GM19193 (cell line): ENCODE data around the gene TSSC4.

Source experiments
- POLR2A ChIP-seq: IDR thresholded peaks from 4 replicates; pipeline ENCODE4 v1.6.1; 2011; ENCODE audit not compliant: insufficient read depth, insufficient read length; ENCODE audit errors: extremely low read depth

The TSSC4 gene

DNA sequence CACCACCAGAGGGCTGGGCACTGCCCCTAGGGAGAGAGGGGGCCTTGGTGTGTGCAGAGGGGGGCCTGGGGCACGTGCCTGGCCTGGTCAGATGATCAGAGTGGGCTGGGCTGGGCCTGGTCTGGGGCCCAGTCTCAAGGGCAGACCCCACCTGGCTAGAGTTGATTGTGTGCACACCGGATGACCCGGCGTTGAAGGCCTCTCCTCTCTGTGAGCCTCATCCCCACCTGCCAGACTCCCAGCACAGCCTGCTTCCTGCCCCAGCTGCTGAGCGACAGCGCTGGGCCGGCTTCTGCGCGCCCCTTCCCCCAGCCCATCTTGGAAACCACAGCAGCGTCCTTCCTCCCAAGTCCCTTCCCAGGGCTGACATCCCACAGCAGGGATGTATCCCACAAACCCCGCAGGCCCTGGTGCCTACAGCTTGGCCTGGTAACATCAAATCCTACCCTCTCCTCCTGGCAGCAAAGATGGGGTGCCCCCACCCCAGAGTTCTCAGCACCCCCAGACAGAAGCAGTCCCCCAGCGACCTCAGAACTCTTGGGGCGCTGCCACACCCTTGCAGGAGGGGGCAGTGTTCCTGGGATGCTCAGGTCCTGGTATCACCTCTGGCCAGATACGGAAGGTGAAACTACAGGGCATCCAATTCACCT, 11.0 kb upstream of the TSSC4 start:
- no peak for TF ChIP-seq POLR2A

DNA sequence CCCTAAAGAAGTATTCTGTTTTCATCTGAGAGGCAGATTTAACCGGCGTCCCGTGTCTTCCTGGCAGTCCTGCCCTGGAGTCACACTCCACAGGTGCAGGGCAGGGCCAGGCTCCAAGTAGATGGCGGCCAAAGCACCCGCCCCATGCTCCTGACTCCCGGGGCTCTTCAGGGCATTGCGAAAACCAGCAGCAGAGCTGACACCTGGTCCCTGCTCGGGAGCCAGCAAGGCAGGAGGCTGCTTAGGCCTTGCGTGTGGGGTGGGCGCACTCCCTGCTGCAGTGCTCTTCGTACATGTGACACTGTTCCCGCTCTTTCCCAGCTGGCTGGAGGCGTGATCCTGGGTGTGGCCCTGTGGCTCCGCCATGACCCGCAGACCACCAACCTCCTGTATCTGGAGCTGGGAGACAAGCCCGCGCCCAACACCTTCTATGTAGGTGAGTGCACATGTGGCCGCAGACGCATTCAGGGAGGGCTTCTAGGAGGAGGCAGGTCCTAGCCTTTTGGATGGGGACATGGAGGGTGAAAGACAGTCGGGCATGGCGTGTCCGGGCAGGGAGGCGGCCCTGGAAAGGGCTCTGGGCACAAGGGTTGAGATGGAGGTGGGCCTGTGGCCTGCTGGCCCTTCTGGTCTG, 10.3 kb upstream of the TSSC4 start:
- no peak for TF ChIP-seq POLR2A

DNA sequence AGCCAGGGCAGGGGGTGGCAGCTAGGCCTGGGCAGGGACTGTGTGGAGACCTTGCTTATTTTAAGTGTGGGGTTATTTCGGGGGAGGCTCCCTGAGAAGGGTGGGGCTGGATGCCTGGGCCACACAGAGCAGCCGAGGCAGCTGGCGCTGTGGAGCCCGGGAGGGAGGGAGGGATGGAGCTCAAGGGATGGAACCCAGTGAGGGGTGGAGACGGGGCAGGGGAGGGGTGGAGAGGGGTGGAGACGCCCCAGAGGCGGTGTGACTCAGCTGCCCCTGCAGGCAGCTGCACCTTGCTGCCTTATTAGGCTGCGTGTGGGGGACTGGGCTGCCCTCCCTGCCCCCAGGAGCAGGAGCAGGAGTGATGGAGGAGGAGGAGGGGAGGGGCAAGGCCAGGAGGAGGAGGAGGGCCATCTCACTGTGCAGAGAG, 9.8 kb upstream of the TSSC4 start:
- no peak for TF ChIP-seq POLR2A

DNA sequence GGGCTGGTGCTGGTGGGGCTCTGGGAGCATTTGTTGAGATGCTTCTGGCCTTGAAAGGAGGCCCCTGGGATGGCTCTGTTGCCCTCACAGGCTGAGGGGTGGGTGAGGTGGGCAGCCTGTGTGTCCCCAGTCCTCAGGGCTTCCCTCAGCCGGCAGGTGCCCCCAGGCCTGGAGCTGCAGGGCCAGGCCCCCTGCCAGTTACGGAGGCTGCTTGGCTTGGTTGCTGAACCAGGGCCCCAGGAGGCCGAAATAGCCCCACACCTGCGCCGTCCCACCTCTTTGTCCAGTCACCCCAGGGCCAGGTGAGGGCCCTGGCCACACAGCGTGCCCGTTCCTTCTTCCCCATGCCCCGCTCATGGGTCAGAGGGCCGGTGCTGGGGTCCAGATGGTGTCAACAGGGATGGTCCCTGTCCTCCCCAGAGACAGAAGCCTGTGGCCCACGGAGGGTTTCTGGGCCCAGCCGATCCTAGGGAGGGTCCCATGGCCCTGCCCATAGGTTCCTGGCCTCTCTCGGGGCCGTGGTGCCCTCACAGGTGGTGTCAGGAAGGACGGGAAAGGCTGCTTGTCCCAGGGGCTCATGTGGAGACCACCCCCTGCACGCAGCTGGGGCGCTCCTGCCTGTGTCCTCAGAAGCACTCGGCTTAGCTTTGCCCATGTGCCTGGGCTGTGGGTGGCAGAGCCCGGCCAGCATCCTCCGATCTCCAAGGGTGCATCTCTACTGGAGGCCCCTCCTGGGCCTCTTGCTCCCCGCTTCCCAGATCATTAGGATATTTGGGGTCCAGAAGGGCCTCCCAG, 9.2 kb upstream of the TSSC4 start:
- no peak for TF ChIP-seq POLR2A

DNA sequence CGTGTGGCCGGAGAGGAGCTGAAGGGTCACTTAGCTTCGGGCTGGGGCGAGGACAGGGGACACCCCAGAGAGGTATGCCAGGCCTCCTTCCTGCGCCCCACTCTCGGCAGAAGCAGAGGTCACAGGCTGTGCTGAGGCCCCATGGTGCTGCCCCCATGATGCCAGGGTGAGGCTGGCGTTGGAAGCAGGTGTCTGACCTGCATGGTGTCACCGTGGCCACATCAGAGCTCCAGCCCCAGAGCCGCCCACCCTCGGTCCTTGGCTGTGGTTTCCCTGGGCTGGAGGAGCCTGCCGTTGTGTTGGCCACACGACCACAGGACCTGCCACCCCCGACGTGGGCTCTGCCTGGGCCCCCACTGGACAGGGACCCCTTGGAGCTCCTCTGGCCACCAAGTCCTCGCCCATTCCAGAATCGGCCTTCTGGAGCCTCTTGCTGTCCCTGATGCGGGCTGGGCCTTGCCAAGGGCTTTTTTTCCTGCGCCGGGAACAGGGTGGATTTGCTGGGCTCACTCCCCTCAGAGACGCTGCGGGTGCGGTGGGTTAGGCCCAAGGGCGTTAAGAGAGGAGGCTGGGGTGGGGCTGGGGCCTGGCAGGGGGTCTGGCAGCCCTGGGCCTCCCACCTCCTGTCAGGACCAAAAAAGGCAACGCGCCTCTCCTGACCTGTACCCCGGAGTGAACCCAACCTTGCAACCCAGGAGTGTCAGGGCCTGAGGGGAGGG, 8.2 kb upstream of the TSSC4 start:
- no peak for TF ChIP-seq POLR2A

DNA sequence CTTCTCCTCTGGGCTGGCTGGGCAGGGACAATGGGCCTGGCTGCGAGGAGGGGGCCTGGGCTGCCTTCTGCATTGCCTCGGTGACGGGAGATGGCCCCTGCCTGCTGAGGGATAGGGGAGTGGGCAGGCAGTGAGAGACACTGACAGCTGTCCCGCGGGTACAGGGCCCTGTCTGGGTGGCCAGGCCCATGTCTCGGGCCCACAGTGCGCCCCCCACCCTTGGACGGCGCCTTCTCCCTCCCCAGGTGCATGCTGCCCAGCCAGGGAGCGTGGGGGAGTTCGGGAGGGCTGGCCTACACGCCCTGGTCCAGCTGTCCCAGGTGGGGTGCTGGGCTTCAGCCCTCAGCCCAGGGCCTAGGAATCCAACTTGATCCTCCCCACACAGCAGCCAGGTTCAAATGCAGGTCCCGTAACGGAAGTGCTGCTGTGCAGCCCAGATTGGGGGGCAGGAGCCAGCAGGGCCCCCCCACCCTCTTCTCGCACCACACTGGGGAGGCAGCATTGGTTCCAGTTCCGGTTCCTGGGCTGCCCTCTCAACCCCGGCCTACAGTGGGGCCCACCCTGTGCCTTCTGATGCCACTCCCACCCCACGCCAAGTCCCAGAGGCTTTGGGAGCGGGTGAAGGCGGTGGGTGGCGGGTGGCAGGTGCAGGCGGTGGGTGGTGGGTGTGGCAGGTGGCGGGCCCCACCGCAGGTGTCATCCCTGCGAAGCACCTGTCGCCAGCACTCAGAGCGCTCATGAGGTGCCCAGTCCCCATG, 7.3 kb upstream of the TSSC4 start:
- no peak for TF ChIP-seq POLR2A

DNA sequence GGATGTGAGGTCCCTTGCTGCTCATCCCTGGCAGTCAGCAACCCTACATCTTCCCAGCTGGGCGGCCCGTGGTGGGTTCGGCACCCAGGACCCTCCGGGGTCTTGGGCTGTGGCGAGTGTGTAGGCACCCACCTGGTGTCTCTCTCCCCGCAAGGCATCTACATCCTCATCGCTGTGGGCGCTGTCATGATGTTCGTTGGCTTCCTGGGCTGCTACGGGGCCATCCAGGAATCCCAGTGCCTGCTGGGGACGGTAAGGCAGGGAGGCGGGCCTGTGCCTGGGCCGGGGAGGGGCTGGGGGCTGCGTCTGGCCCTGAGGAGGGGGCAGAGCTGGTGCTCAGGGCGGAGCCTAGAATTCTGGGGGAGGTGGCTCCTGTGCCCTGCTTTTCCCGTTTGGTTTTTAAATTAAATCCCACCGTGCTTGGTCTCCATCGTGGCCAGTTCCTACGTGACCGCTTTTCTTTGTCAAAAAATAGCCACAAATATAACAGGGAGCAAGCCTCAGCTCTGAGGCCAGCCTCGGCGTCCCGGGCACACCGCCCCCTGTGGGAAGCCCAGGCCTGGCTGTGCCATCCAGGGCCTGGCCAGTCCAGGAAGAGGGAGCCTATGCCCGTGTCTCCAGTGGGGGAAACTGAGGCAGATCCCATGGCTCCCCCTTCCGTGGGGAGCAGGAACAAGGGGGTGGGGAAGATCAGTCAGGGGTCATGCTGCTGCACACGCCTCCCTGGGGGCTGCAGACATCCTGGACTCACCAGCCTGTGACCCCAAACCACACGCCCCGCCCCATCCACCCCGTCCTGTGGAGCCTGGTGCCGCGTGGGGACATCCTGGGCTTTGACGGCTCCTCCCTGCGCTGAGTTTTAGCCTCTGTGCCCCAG, 6.4 kb upstream of the TSSC4 start:
- no peak for TF ChIP-seq POLR2A

DNA sequence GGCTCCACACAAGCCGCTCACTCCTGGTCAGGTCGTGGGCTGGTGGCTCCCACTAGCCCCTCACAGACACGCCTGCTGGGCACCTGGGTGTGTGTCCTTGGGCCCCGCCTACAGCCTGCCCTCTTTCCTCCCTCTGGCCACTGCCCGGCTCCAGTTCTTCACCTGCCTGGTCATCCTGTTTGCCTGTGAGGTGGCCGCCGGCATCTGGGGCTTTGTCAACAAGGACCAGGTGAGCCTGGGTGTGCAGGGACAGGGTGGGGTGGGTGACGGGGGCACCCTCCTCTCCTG, 5.8 kb upstream of the TSSC4 start:
- no peak for TF ChIP-seq POLR2A

DNA sequence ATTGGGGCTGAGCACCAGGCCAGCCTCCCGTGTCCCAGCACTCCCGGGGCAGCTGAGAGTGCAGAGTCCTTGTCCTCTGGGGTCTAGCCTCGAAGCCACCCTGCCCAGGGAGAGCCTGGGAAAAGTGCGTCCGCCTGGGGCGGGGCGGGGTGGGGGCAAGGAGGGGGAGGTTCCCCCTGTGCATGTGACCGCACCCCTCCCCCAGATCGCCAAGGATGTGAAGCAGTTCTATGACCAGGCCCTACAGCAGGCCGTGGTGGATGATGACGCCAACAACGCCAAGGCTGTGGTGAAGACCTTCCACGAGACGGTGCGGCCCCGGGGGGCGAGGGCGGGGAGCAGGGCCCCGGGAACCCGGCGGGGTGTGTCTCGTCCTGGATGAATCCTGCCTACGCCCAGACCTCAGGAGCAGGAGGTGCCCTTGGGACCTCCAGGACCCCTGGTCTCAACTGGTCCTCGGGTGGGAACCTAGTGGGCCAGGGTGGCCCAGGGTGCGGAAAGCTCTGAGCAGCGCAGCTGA, 5.3 kb upstream of the TSSC4 start:
- no peak for TF ChIP-seq POLR2A

DNA sequence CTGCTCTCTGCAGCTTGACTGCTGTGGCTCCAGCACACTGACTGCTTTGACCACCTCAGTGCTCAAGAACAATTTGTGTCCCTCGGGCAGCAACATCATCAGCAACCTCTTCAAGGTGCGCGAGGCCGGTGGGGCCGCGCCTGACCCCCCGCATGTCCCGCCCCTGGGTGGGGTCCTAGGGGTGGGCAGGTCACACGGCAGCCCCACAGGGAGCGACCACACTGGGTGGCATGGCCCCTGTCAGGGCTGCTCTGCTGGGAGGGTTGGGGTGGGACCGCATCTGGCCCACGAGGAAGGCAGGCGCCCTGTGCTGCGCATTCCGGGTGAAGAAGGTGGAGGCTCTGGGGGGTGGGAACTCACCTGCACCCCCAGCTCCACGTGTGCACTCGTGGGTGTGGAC, 4.7 kb upstream of the TSSC4 start:
- no peak for TF ChIP-seq POLR2A

DNA sequence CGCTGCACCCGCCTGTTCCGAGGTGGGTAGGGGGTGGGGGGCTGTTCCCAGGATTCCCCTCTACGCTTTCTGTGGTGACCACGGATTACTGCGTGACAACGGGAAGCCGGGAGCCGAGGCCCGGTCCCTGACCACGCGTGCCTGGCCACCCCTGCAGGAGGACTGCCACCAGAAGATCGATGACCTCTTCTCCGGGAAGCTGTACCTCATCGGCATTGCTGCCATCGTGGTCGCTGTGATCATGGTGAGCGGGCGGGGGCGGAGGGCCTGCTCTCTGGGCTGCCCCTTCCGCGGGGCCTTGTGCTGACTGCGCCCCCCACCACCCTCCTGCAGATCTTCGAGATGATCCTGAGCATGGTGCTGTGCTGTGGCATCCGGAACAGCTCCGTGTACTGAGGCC, 4.1 kb upstream of the TSSC4 start:
- TF ChIP-seq POLR2A, result no peak

DNA sequence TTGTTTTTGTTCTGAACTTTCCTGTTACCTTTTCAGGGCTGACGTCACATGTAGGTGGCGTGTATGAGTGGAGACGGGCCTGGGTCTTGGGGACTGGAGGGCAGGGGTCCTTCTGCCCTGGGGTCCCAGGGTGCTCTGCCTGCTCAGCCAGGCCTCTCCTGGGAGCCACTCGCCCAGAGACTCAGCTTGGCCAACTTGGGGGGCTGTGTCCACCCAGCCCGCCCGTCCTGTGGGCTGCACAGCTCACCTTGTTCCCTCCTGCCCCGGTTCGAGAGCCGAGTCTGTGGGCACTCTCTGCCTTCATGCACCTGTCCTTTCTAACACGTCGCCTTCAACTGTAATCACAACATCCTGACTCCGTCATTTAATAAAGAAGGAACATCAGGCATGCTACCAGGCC, 3.5 kb upstream of the TSSC4 start:
- no peak for TF ChIP-seq POLR2A

DNA sequence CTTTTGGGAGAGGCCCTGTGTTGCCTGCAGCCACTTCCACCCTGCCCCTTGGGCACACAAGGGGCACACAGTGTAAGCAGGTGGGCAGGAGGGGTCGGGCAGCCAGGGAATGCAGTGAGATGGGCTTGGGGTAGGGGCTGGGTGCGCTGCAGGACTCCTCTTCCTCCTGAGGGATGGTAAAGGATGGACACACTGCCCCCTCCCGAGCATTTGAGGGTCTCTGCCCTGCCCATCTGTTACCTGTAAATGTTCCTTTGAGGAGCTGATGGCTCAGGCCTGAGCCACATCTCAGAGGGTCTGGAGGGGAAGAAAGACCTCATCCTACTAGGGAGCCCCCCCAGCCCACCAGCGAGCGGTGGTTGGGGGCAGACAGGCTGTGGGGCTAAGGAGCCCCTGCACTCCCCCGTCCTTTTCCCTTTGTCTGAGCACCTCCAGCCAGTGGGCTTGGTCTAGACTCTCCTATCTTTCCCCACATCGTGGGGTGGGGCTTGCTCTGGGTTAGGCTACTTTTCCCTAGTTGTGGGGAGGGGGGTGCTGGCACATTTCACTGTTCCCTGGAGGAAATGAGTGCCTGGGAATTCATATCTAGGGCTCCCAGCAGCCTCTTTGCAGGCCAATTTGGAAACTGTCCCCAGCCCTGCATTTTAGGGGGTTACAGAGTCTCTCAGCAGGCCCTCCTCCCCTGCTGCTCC, 1.7 kb upstream of the TSSC4 start:
- no peak for TF ChIP-seq POLR2A
